Activated T-cell treated with anti-CD3 and anti-CD28 coated beads, Interleukin-2, amount 50 U/mL, for 72 hours (primary cell): ENCODE data around the gene MTA3. TPM values are rescaled to one million over a fixed set of nuclear protein-coding genes. Genes with fewer than 3 reads are reported as not detected.
A peak's percentile ranks its signal among the peaks of the same experiment; 100 is the strongest.

ENCODE experiments used
- ATAC-seq, 2 donors: fragments of 150-1000 bp; cut with Tn5 transposase; replicated peaks in 1 of 2; 2 replicates each; pipeline ENCODE4 v1.10.0; 2021; ENCODE audit warnings: moderate library complexity in 2 of 2, mild to moderate bottlenecking in 1 of 2
- DNase-seq, 2 donors: peaks; one replicate each; pipeline ENCODE4 v3.0.0; 2021 to 2022; ENCODE audit warnings: mixed read lengths in 1 of 2
- H3K27ac Mint-ChIP-seq: one replicate; pipeline ENCODE4 v1.8.0; 2022; ENCODE audit warnings: mild to moderate bottlenecking, moderate library complexity, mixed read lengths
- H3K27me3 Mint-ChIP-seq: one replicate; pipeline ENCODE4 v1.8.0; 2022; ENCODE audit warnings: low read depth, mixed read lengths
- H3K36me3 Mint-ChIP-seq, 2 donors: one replicate each; pipeline ENCODE4 v1.8.0; 2022; ENCODE audit warnings: mixed read lengths in 2 of 2, mild to moderate bottlenecking in 1 of 2; ENCODE audit not compliant: insufficient read depth in 2 of 2
- H3K4me1 Mint-ChIP-seq: one replicate; pipeline ENCODE4 v1.8.0; 2022; ENCODE audit warnings: low read depth, mixed read lengths
- H3K4me3 Mint-ChIP-seq, 2 donors: one replicate each; pipeline ENCODE4 v1.8.0; 2022; ENCODE audit warnings: mild to moderate bottlenecking in 2 of 2, mixed read lengths in 2 of 2, moderate library complexity in 2 of 2
- H3K9me3 Mint-ChIP-seq, 2 donors: one replicate each; pipeline ENCODE4 v1.8.0; 2022; ENCODE audit warnings: mixed read lengths in 2 of 2
- total RNA-seq, 2 donors: library from RNA; stranded (reverse); gene quantifications; one replicate each; pipeline ENCODE4 v1.2.3, GENCODE V29; 2022

MTA3 gene
- total RNA-seq, 2 donors from 2014 or later, result 36.7 to 47.3 TPM

DNA sequence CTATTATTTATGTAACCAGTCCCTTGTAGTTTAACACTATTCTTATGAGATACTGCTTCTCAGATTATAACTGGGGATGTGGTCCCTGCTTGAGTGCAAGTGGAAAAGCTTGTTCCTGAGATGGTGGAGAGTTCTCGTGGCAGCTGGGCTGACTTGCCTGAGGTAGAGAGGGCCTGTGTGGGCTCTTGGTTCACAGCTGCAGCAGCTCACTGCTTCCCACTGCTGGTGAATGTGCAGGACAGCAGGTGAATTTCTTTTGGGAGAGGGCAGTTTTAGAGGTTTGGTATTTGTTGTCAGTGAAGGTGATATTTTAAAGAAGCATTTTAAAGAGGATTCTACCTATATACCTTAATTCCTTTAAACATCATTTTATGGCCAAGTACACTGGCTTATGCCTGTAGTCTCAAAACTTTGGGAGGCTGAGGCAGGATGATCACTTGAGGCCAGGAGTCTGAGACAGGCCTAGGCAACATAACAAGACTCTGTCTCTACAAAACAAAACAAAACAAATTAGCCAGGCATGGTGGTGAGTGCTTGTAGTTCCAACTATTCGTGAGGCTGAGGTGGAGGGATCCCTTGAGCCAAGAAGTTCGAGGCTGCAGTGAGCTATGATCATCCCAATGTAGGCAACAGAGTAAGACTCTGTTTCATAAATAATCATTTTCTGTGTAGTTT is 94.8 kb downstream of the MTA3 start:
- Mint-ChIP-seq H3K27me3 (no peaks in the 10 kb centered on the region), H3K4me1 (peaks cover 14% of the 10 kb centered on the region), H3K9me3 (no peaks in the 10 kb centered on the region), H3K27ac (no peak overlapping the region), H3K4me3 (no peak overlapping the region), H3K36me3 (peaks cover 0 to 3% of the 10 kb centered on the region in 2 donors)
- ATAC-seq (peak; percentile 88 to 93), DNase-seq (peak; percentile 58 to 62)

DNA sequence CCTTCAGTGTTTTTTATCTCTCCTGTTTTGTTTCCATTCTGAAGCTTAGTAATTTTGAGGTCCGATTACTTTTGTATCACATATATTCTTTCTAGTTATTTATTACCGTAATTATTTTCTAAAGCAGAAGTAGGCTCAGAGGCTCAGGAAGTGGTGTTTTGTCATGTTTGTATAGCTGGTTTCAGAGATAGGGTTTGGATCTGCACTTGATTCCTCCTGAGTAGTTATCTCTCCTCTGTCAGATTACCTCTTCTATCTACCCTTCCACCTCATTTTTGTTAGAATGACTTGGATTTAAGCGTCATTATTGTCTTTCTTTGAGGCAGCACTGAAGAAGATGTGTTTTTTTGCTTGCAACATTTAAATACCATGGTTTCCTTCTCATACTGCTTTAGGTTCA is 95.4 kb downstream of the MTA3 start:
- Mint-ChIP-seq H3K27me3 (no peaks in the 10 kb centered on the region), H3K4me3 (no peak overlapping the region), H3K9me3 (no peaks in the 10 kb centered on the region), H3K36me3 (peaks cover 0 to 3% of the 10 kb centered on the region in 2 donors), H3K27ac (no peak overlapping the region), H3K4me1 (peaks cover 14% of the 10 kb centered on the region)
- no peak for ATAC-seq
- DNase-seq, result no peak

DNA sequence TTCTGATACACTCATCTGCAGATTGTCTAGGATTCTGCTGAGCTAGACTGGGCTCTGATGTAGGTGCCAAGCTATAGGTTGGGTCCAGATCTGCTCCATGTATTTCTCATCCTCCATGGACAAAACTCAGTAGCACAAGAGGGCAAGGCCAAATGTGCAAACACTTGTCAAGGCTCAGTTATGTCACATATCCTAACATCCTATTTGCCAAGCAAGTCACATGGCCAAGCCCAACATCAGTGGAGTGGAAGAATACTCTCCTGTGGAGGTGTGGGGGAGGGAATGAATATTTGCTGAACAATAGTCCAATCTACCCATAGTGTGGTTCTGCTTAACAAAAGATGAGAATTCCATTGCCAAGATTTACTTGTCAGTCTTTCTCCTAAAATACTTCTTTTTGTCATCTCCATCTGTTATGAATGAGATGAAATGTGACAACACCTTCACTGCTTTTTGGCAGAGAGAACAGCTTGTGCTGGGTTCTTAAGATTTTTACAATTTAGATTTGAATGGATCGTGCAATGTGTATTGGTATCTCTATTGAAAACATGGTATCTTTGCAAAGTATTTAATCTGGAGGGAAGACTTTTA is 105.7 kb downstream of the MTA3 start:
- no peak for DNase-seq
- H3K4me3 Mint-ChIP-seq, result no peak overlapping the region
- H3K27ac Mint-ChIP-seq, result no peak overlapping the region
- no peaks in the 10 kb centered on the region for H3K27me3 Mint-ChIP-seq
- ATAC-seq, result no peak
- H3K4me1 Mint-ChIP-seq, result peaks cover 6% of the 10 kb centered on the region
- H3K36me3 Mint-ChIP-seq, result peaks cover 3 to 4% of the 10 kb centered on the region in 2 donors
- no peaks in the 10 kb centered on the region for H3K9me3 Mint-ChIP-seq

- Mint-ChIP-seq H3K36me3 (peaks cover 3 to 4% of the 10 kb centered on the region in 2 donors), H3K4me3 (no peak overlapping the region), H3K27me3 (no peaks in the 10 kb centered on the region), H3K9me3 (no peaks in the 10 kb centered on the region), H3K27ac (no peak overlapping the region), H3K4me1 (no peaks in the 10 kb centered on the region)
- ATAC-seq (no peak), DNase-seq (no peak)
These were observed 107.4 kb downstream of the MTA3 start for GRCh38 chr2:42675815-42676214.

DNA sequence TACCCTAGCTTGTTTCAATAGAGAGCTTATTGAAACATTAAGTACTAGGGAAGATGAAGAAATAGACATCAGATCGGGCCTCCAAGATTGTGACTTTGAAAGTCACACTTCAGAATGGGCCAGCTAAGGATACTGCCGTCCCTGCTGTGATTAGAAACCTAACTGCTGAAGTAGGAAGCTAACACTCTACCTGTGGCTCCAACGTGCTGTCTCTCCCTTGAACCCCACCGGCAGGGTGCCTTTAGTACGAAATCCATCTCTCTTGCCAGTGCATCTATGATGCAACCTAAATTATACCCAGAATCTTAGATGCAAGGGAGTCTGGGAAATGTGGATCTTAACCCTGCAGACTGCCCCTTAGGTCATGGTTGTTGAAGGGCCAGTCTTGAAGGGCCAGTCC is 116.9 kb downstream of the MTA3 start:
- peaks cover 5% of the 10 kb centered on the region for H3K4me1 Mint-ChIP-seq
- H3K36me3 Mint-ChIP-seq, result peaks cover 0 to 7% of the 10 kb centered on the region in 2 donors
- no peak overlapping the region for H3K27ac Mint-ChIP-seq
- H3K27me3 Mint-ChIP-seq, result no peaks in the 10 kb centered on the region
- DNase-seq, result no peak
- H3K4me3 Mint-ChIP-seq, result no peak overlapping the region
- no peaks in the 10 kb centered on the region for H3K9me3 Mint-ChIP-seq
- no peak for ATAC-seq

- DNase-seq (no peak), ATAC-seq (peak; percentile 32 to 49)
- no peak overlapping the region for H3K4me3 Mint-ChIP-seq
These were observed 124.7 kb downstream of the MTA3 start for GRCh38 chr2:42693013-42693615.

GRCh38 chr2:42693688-42694479 is 125.5 kb downstream of the MTA3 start:
- H3K4me3 Mint-ChIP-seq, result no peak overlapping the region
- H3K27me3 Mint-ChIP-seq, result no peaks in the 10 kb centered on the region
- H3K36me3 Mint-ChIP-seq, result no peaks in the 10 kb centered on the region
- H3K27ac Mint-ChIP-seq, result no peak overlapping the region
- ATAC-seq (no peak), DNase-seq (no peak)
- peaks cover 11% of the 10 kb centered on the region for H3K4me1 Mint-ChIP-seq
- no peaks in the 10 kb centered on the region for H3K9me3 Mint-ChIP-seq

More at GRCh38 chr2:42693013-42693615, 124.7 kb downstream of the MTA3 start:
- H3K27me3 Mint-ChIP-seq, result no peaks in the 10 kb centered on the region
- peaks cover 11% of the 10 kb centered on the region for H3K4me1 Mint-ChIP-seq
- no peaks in the 10 kb centered on the region for H3K9me3 Mint-ChIP-seq
- no peaks in the 10 kb centered on the region for H3K36me3 Mint-ChIP-seq
- no peak overlapping the region for H3K27ac Mint-ChIP-seq

GRCh38 chr2:42696987-42697386 is 128.6 kb downstream of the MTA3 start:
- no peaks in the 10 kb centered on the region for H3K27me3 Mint-ChIP-seq
- no peak for ATAC-seq

DNA sequence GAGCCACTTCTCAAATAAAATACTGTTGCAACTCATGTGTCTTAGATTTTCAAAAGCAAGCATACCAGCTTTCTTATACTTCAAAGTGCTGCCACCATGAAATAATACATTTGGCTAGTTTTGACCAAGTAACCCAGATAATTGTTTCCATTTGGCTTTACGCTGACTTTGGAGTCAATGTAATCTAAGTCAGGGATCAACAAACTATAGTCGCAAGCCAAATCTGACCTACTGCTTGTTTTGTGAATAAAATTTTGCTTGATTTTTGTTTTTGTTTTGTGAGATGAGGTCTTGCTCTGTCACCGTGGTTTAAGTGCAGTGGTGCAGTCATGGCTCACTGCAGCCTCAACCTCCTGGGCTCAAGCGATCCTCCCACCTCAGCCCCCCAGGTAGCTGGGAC is 130.5 kb downstream of the MTA3 start:
- no peak overlapping the region for H3K27ac Mint-ChIP-seq
- no peaks in the 10 kb centered on the region for H3K9me3 Mint-ChIP-seq
- no peaks in the 10 kb centered on the region for H3K27me3 Mint-ChIP-seq
- H3K4me1 Mint-ChIP-seq, result no peaks in the 10 kb centered on the region
- no peak for DNase-seq
- H3K4me3 Mint-ChIP-seq, result no peak overlapping the region
- H3K36me3 Mint-ChIP-seq, result no peaks in the 10 kb centered on the region
- ATAC-seq, result no peak

More at GRCh38 chr2:42696987-42697386, 128.6 kb downstream of the MTA3 start:
- Mint-ChIP-seq H3K4me3 (no peak overlapping the region), H3K27ac (no peak overlapping the region), H3K4me1 (peaks cover 11% of the 10 kb centered on the region), H3K9me3 (no peaks in the 10 kb centered on the region), H3K36me3 (no peaks in the 10 kb centered on the region)
- no peak for DNase-seq

DNA sequence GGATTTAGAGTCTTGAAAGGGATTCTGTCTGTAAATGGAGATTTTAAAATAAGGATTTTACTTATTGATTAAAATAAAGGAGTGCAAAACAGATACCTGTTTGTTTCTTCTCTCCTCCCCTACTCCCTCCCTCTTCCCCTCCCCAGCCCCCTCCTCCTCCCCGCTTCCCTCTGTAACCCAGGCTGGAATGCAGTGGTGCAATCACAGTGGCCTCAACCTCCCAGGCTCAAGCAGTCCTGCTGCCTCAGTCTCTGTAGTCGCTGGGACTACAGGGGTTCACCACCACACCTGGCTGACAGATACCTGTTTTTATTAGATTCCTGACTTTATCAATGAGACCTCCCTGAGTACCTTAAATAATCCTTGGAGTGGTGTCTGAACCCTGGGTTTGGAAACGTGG is 138.4 kb downstream of the MTA3 start:
- Mint-ChIP-seq H3K4me3 (no peak overlapping the region), H3K36me3 (peaks cover 0 to 6% of the 10 kb centered on the region in 2 donors), H3K27ac (no peak overlapping the region), H3K4me1 (no peaks in the 10 kb centered on the region), H3K9me3 (no peaks in the 10 kb centered on the region), H3K27me3 (no peaks in the 10 kb centered on the region)
- DNase-seq (no peak), ATAC-seq (no peak)

GRCh38 chr2:42708179-42708578 is 139.7 kb downstream of the MTA3 start:
- Mint-ChIP-seq H3K9me3 (no peaks in the 10 kb centered on the region), H3K4me3 (no peak overlapping the region), H3K36me3 (peaks cover 0 to 6% of the 10 kb centered on the region in 2 donors), H3K4me1 (no peaks in the 10 kb centered on the region), H3K27ac (peak overlapping the region; percentile 32), H3K27me3 (no peaks in the 10 kb centered on the region)
- no peak for DNase-seq
- ATAC-seq, result no peak

DNA sequence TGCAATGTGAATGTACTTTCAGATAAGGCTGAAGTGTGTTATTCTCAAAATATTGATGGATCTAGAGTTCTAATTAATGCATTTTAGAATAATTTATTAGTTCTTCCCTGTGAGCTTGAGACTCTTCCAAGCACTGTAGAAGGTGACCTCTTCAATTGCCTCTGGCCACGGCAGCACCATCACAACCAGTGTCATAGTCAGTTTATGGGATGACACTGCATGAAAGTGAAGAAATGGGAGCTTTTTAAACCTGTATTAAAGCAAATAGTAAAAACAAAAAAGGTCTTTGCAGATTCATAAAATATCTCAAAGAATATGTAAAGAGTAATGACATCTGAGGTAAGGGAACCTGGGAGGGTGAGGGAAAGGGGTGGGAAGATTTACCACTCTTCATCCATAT is 143.5 kb downstream of the MTA3 start:
- DNase-seq (no peak), ATAC-seq (no peak)
- Mint-ChIP-seq H3K27ac (no peak overlapping the region), H3K27me3 (no peaks in the 10 kb centered on the region), H3K9me3 (no peaks in the 10 kb centered on the region), H3K4me3 (no peak overlapping the region), H3K36me3 (peaks cover 0 to 6% of the 10 kb centered on the region in 2 donors), H3K4me1 (peaks cover 10% of the 10 kb centered on the region)

DNA sequence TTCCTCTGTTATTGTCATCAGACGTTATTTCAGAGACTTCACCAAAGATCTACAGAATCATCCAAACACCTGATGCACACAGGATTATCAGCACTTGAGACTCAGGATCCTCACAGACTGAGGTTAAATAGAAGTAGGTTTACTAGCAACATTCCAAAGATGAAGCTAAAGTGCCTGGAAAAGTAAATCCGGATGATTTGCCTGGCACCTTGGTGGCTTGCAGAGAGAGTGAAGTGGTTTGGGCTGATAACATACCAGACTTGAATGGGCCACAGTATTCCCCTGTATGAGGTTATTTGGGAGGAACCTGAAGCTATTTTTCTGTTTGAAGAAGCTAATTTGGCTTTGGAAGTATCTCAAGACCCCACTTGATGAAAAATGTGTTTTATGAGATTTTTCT is 144.5 kb downstream of the MTA3 start:
- peaks cover 0 to 6% of the 10 kb centered on the region in 2 donors for H3K36me3 Mint-ChIP-seq
- H3K4me3 Mint-ChIP-seq, result no peak overlapping the region
- DNase-seq (no peak), ATAC-seq (no peak)
- H3K27ac Mint-ChIP-seq, result no peak overlapping the region
- no peaks in the 10 kb centered on the region for H3K27me3 Mint-ChIP-seq
- peaks cover 10% of the 10 kb centered on the region for H3K4me1 Mint-ChIP-seq
- H3K9me3 Mint-ChIP-seq, result no peaks in the 10 kb centered on the region
